Type B pancreatic cell (in vitro differentiated cells): Measurements from ENCODE around the gene AOPEP. TPM values are rescaled to one million over a fixed set of nuclear protein-coding genes. Genes with fewer than 3 reads are reported as not detected.

Experiments
- DNase-seq: peaks from one replicate; pipeline ENCODE4 v3.0.0; 2021; ENCODE audit warnings: mixed read lengths; ENCODE audit not compliant: unreplicated experiment; ENCODE audit errors: extremely low spot score
- H3K27ac Mint-ChIP-seq: 2 replicates; pipeline ENCODE4 v1.8.0; 2021; ENCODE audit warnings: mild to moderate bottlenecking, mixed read lengths
- H3K27me3 Mint-ChIP-seq: 2 replicates; pipeline ENCODE4 v1.8.0; 2021; ENCODE audit warnings: mixed read lengths
- H3K36me3 Mint-ChIP-seq: 2 replicates; pipeline ENCODE4 v1.8.0; 2021; ENCODE audit warnings: mixed read lengths
- H3K4me1 Mint-ChIP-seq: one replicate; pipeline ENCODE4 v1.8.0; 2021; ENCODE audit warnings: mixed read lengths; ENCODE audit not compliant: unreplicated experiment
- H3K4me3 Mint-ChIP-seq: 2 replicates; pipeline ENCODE4 v1.8.0; 2021; ENCODE audit warnings: mild to moderate bottlenecking, mixed read lengths
- H3K9me3 Mint-ChIP-seq: 2 replicates; pipeline ENCODE4 v1.8.0; 2021; ENCODE audit warnings: mixed read lengths
- CTCF ChIP-seq: fragments of 200-600 bp; sonication (generic); conservative IDR thresholded peaks from 2 replicates; pipeline ENCODE4 v1.5.0; 2021; ENCODE audit warnings: antibody characterized with exemption, mild to moderate bottlenecking
- total RNA-seq: library from RNA; stranded (reverse); gene quantifications from 2 replicates; pipeline ENCODE4 v1.2.1, GENCODE V29; 2021; ENCODE audit warnings: low replicate concordance

AOPEP gene
- total RNA-seq, 1 donor from 2014 or later, result 89.3 TPM

GRCh38 chr9:94802793-94803192 is 76.3 kb downstream of the AOPEP start:
- Mint-ChIP-seq H3K4me3 (no peak overlapping the region), H3K9me3 (no peaks in the 10 kb centered on the region), H3K27ac (peak overlapping the region; percentile 71), H3K36me3 (peaks cover 33% of the 10 kb centered on the region), H3K4me1 (peaks cover 73% of the 10 kb centered on the region), H3K27me3 (no peaks in the 10 kb centered on the region)
- TF ChIP-seq CTCF, result no peak
- DNase-seq, result no peak

GRCh38 chr9:94804316-94804715 is 77.8 kb downstream of the AOPEP start:
- peaks cover 41% of the 10 kb centered on the region for H3K36me3 Mint-ChIP-seq
- DNase-seq, result no peak
- H3K27me3 Mint-ChIP-seq, result no peaks in the 10 kb centered on the region
- no peaks in the 10 kb centered on the region for H3K9me3 Mint-ChIP-seq
- no peak overlapping the region for H3K4me3 Mint-ChIP-seq
- H3K27ac Mint-ChIP-seq, result no peak overlapping the region
- peaks cover 69% of the 10 kb centered on the region for H3K4me1 Mint-ChIP-seq
- TF ChIP-seq CTCF, result no peak

- Mint-ChIP-seq H3K9me3 (no peaks in the 10 kb centered on the region), H3K36me3 (peaks cover 39% of the 10 kb centered on the region), H3K4me1 (peaks cover 65% of the 10 kb centered on the region), H3K27ac (peak overlapping the region; percentile 86), H3K27me3 (no peaks in the 10 kb centered on the region), H3K4me3 (no peak overlapping the region)
- no peak for DNase-seq
- TF ChIP-seq CTCF, result no peak
These were observed 78.6 kb downstream of the AOPEP start for GRCh38 chr9:94805051-94805489.

GRCh38 chr9:94805585-94805984 is 79.1 kb downstream of the AOPEP start:
- H3K27me3 Mint-ChIP-seq, result no peaks in the 10 kb centered on the region
- peak overlapping the region; percentile 42 for H3K4me3 Mint-ChIP-seq
- no peaks in the 10 kb centered on the region for H3K9me3 Mint-ChIP-seq
- DNase-seq, result no peak
- peaks cover 34% of the 10 kb centered on the region for H3K36me3 Mint-ChIP-seq
- H3K4me1 Mint-ChIP-seq, result peaks cover 60% of the 10 kb centered on the region
- peak overlapping the region; percentile 86 for H3K27ac Mint-ChIP-seq
- TF ChIP-seq CTCF, result no peak

- Mint-ChIP-seq H3K36me3 (peaks cover 34% of the 10 kb centered on the region), H3K4me1 (peaks cover 59% of the 10 kb centered on the region), H3K4me3 (peak overlapping the region; percentile 42), H3K9me3 (no peaks in the 10 kb centered on the region), H3K27me3 (no peaks in the 10 kb centered on the region), H3K27ac (peak overlapping the region; percentile 86)
- no peak for DNase-seq
- TF ChIP-seq CTCF, result no peak
These were observed 79.9 kb downstream of the AOPEP start for GRCh38 chr9:94806307-94806893.
